A549 (cell line): ENCODE results near the gene KRT16.
"Not testable (repeated sequence)": the region's sequence is repeated elsewhere in the genome, so short reads cannot be mapped to it uniquely, and the experiment has no call there.

Source experiments
- BCL3 ChIP-seq: fragments of >200 bp; sonication (Bioruptor Twin); formaldehyde crosslinking; IDR thresholded peaks from 3 replicates; pipeline ENCODE4 v1.6.1; 2016
- CTCF ChIP-seq: fragments of >200 bp; sonication (Bioruptor Twin); formaldehyde crosslinking; IDR thresholded peaks from 3 replicates; pipeline ENCODE4 v1.5.1; 2016
- EP300 ChIP-seq, 2 experiments: fragments of >200 bp; sonication (Bioruptor Twin); formaldehyde crosslinking; IDR thresholded peaks; 2 replicates in 1 of 2; 3 replicates in 1 of 2; pipeline ENCODE4 v1.6.1; 2016 to 2017
- MAZ ChIP-seq: fragments of 150-350 bp; IDR thresholded peaks from 2 replicates; pipeline ENCODE4 v1.6.1; 2014; ENCODE audit warnings: antibody characterized with exemption, low read depth, low read length, borderline replicate concordance
- RFX5 ChIP-seq: fragments of 450-650 bp; IDR thresholded peaks from 2 replicates; pipeline ENCODE4 v1.7.1; 2014; ENCODE audit warnings: antibody characterized with exemption, mild to moderate bottlenecking, moderate library complexity

DNA sequence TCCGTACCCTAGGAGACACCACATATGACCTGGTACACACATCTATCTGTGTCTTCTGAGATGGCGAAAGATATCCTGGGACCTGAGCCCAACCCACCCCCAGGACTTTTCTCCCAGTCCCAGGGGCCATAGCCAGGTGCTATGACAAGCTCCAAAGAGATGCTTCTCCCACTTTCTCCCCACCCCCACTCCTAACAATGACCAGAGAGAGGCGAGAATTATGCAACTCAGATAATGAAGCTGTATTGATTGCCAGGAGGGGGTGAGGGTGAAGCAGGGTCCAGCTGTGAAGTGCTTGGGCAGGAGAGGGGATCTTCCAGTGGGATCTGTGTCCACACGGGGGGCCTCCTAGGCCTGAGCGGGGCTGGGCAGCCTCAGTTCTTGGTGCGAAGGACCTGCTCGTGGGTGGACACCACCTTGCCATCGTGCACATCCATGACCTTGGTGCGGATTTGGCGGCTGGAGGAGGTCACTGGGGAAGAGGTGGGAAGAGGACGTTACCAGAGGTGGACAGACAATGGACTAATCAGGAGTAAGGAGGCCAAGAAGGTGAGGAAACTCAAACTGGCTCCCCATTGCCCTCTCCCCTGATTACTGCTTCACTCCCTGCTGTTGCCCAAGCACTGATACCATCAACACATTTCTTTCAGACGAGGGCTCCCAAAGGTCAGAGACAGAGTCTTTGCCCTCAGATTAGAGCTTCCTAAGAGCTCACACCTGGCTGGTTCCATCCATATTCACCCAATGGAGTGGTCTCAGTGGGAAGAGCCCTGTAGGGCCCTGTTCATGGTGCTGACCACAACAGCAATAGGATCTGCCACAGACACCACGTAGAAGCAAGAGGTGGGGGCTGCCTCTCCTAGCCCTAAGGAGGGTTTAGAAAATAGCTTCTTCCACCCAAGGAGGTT, 30.3 kb downstream of the KRT16 start:
- TF ChIP-seq BCL3; EP300 (IDR thresholded peaks at IDR 0.05); CTCF; RFX5; MAZ: not testable (repeated sequence)
